GM18873 (cell line): ENCODE results near the gene TEKT2.

Experiments used
- ATAC-seq: cut with Tn5 transposase; IDR thresholded peaks from one replicate; pipeline ENCODE4 v1.9.1; 2021; ENCODE audit warnings: mild to moderate bottlenecking, moderate library complexity, moderate number of reproducible peaks; ENCODE audit not compliant: unreplicated experiment, low FRiP score

Gene TEKT2

GRCh38 chr1:36087233-36088123 lies 3.6 kb downstream of the TEKT2 start:
- no peak for ATAC-seq

GRCh38 chr1:36088265-36088576 lies 4.3 kb downstream of the TEKT2 start:
- ATAC-seq, result no peak

- ATAC-seq, result peak; percentile 69
Observed at GRCh38 chr1:36088577-36089392, 4.9 kb downstream of the TEKT2 start, which contains the start of gene ADPRS. TSS of gene ADPRS (plus strand) at chr1:36088892. CDS start at chr1:36088905, 13 bp downstream.

- no peak for ATAC-seq
Observed at GRCh38 chr1:36089393-36090121, 5.7 kb downstream of the TEKT2 start.

GRCh38 chr1:36091141-36091540 lies 7.2 kb downstream of the TEKT2 start:
- ATAC-seq, result no peak

GRCh38 chr1:36091698-36092097 lies 7.8 kb downstream of the TEKT2 start:
- no peak for ATAC-seq

GRCh38 chr1:36092166-36092797 lies 8.4 kb downstream of the TEKT2 start:
- ATAC-seq, result no peak

GRCh38 chr1:36092798-36093185 lies 8.9 kb downstream of the TEKT2 start:
- ATAC-seq, result no peak

GRCh38 chr1:36093226-36093625 lies 9.3 kb downstream of the TEKT2 start:
- ATAC-seq, result no peak

GRCh38 chr1:36093929-36094328 lies 10.0 kb downstream of the TEKT2 start:
- ATAC-seq, result no peak

GRCh38 chr1:36094621-36095061 lies 10.7 kb downstream of the TEKT2 start:
- ATAC-seq, result no peak

GRCh38 chr1:36095760-36096405 lies 12.0 kb downstream of the TEKT2 start:
- no peak for ATAC-seq

GRCh38 chr1:36096500-36097432 lies 12.9 kb downstream of the TEKT2 start:
- no peak for ATAC-seq

GRCh38 chr1:36097693-36098585 lies 14.0 kb downstream of the TEKT2 start:
- ATAC-seq, result no peak

- ATAC-seq, result no peak
Observed at GRCh38 chr1:36098650-36099365, 14.9 kb downstream of the TEKT2 start.

GRCh38 chr1:36099681-36100341 lies 15.9 kb downstream of the TEKT2 start:
- ATAC-seq, result no peak

GRCh38 chr1:36100376-36100775 lies 16.5 kb downstream of the TEKT2 start:
- ATAC-seq, result no peak
